ENCODE data around the gene HTT. TPM values are rescaled to one million over a fixed set of nuclear protein-coding genes. Genes with fewer than 3 reads are reported as not detected.

The HTT gene
- total RNA-seq, 1 donor from 2014 or later, result 43.8 TPM

GRCh38 chr4:3112201-3112600 lies 37.7 kb downstream of the HTT start:
- peaks cover 6% of the 10 kb centered on the region for H3K36me3 ChIP-seq (ENCODE audit: control insufficient read depth, insufficient read depth, low read length)
- DNase-seq (ENCODE audit: low read depth), result no peak
- no peaks in the 10 kb centered on the region for H3K27me3 ChIP-seq (ENCODE audit: control insufficient read depth, insufficient read depth, low read length)
- TF ChIP-seq, protein P1, sequence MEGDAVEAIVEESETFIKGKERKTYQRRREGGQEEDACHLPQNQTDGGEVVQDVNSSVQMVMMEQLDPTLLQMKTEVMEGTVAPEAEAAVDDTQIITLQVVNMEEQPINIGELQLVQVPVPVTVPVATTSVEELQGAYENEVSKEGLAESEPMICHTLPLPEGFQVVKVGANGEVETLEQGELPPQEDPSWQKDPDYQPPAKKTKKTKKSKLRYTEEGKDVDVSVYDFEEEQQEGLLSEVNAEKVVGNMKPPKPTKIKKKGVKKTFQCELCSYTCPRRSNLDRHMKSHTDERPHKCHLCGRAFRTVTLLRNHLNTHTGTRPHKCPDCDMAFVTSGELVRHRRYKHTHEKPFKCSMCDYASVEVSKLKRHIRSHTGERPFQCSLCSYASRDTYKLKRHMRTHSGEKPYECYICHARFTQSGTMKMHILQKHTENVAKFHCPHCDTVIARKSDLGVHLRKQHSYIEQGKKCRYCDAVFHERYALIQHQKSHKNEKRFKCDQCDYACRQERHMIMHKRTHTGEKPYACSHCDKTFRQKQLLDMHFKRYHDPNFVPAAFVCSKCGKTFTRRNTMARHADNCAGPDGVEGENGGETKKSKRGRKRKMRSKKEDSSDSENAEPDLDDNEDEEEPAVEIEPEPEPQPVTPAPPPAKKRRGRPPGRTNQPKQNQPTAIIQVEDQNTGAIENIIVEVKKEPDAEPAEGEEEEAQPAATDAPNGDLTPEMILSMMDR (IDR thresholded peaks at IDR 0.05; ENCODE audit: insufficient read depth, low read length, poor library complexity, severe bottlenecking), result no peak
- no peak overlapping the region for H3K4me3 ChIP-seq (ENCODE audit: low read depth, low read length)

DNA sequence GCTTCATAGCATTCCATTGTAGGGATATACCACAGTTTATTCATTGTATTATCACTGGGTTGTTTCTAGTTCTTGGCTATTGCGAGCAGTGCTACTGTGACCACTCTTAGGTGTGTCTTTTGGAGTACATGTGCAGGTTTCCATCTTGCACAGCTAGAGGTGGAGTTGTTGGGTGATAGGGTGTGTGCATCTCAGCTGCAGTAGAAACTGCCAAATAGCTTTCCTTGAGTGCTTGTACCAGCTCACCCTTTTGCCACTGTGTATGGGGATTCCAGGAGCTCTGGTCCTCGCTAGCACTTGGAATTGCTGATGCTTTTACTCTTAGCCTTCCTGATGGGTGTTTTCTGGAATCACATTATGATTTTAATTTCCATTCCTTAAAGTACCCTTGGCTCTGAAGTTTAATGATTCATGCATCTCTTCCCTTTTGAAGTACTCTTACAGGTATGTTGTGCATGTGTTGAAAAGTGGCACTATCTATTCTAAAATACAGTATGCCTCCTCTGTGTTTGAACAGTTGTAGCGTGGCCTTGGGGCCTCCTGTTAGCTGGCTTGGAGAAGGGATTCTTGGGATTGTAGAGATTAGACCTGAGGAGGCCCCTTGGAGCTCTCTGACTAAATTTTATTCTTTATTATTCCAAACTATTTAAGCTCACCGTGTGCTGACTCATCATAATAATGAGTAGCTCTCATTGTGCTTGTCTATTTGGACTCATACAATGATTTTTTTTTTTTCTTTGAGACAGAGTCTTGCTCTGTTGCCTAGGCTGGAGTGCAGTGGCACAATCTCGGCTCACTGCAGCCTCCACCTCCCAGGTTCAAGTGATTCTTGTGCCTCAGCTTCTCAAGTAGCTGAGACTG lies 38.4 kb downstream of the HTT start:
- Histone ChIP-seq H3K36me3 (ENCODE audit: control insufficient read depth, insufficient read depth, low read length) (peaks cover 6% of the 10 kb centered on the region), H3K4me3 (ENCODE audit: low read depth, low read length) (no peak overlapping the region), H3K27me3 (ENCODE audit: control insufficient read depth, insufficient read depth, low read length) (no peaks in the 10 kb centered on the region)
- TF ChIP-seq, protein P1 (IDR thresholded peaks at IDR 0.05; ENCODE audit: insufficient read depth, low read length, poor library complexity, severe bottlenecking), result no peak
- no peak for DNase-seq (ENCODE audit: low read depth)

DNA sequence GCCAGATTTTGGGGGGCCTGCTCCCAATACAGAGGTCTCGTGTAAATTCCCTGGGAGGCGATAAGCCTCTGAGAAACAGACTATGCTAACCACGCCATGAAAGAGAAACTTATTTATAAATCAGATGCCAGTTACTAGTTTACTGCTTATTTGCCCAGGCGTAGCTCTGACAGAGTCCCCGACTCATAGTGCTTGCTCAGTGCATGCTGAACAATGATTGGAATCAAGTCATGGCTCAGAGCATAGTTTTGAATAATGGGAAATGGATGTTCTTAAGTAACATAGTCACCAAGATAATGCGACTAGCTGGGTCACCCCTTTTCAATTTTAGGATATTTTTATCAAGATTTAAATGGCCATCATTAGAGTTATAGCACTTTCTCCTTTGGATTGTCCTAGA lies 39.9 kb downstream of the HTT start:
- H3K4me3 ChIP-seq (ENCODE audit: low read depth, low read length), result no peak overlapping the region
- DNase-seq (ENCODE audit: low read depth), result no peak
- no peaks in the 10 kb centered on the region for H3K27me3 ChIP-seq (ENCODE audit: control insufficient read depth, insufficient read depth, low read length)
- TF ChIP-seq, protein P1 (IDR thresholded peaks at IDR 0.05; ENCODE audit: insufficient read depth, low read length, poor library complexity, severe bottlenecking), result no peak
- peaks cover 6% of the 10 kb centered on the region for H3K36me3 ChIP-seq (ENCODE audit: control insufficient read depth, insufficient read depth, low read length)

- H3K4me3 ChIP-seq (ENCODE audit: low read depth, low read length), result no peak overlapping the region
- no peaks in the 10 kb centered on the region for H3K27me3 ChIP-seq (ENCODE audit: control insufficient read depth, insufficient read depth, low read length)
- TF ChIP-seq, protein P1 (IDR thresholded peaks at IDR 0.05; ENCODE audit: insufficient read depth, low read length, poor library complexity, severe bottlenecking), result no peak
- H3K36me3 ChIP-seq (ENCODE audit: control insufficient read depth, insufficient read depth, low read length), result peaks cover 3% of the 10 kb centered on the region
- no peak for DNase-seq (ENCODE audit: low read depth)
Measured at GRCh38 chr4:3115637-3116270, 41.3 kb downstream of the HTT start.

- no peaks in the 10 kb centered on the region for H3K27me3 ChIP-seq (ENCODE audit: control insufficient read depth, insufficient read depth, low read length)
- peaks cover 3% of the 10 kb centered on the region for H3K36me3 ChIP-seq (ENCODE audit: control insufficient read depth, insufficient read depth, low read length)
- DNase-seq (ENCODE audit: low read depth), result no peak
- no peak overlapping the region for H3K4me3 ChIP-seq (ENCODE audit: low read depth, low read length)
- TF ChIP-seq, protein P1 (IDR thresholded peaks at IDR 0.05; ENCODE audit: insufficient read depth, low read length, poor library complexity, severe bottlenecking), result no peak
Measured at GRCh38 chr4:3116955-3117354, 42.5 kb downstream of the HTT start.

Measured in kidney epithelial cell (primary cell).